Suprapubic skin (tissue), 4 donors: ENCODE data around the gene USP11.

Experiments
- EP300 ChIP-seq: sonication (generic); formaldehyde crosslinking; IDR thresholded peaks from one replicate; pipeline ENCODE4 v1.6.1; 2017; ENCODE audit warnings: antibody characterized with exemption
- POLR2AphosphoS5 ChIP-seq, 3 donors: sonication (generic); formaldehyde crosslinking; IDR thresholded peaks; one replicate each; pipeline ENCODE4 v1.6.1; 2017; ENCODE audit warnings: antibody characterized with exemption in 3 of 3
- TF ChIP-seq, protein P1 (sequence below), 2 donors: fragments of 200-600 bp in 1 of 2; fragments of 450-650 bp in 1 of 2; sonication (generic) in 1 of 2; IDR thresholded peaks; one replicate each; pipeline ENCODE4 v1.5.1; 2016 to 2019; ENCODE audit warnings: antibody characterized with exemption in 2 of 2, mild to moderate bottlenecking in 1 of 2, moderate library complexity in 1 of 2

GRCh38 chrX:47217852-47218279, 14.9 kb upstream of the USP11 start:
- no peak for TF ChIP-seq POLR2AphosphoS5 (IDR thresholded peaks at IDR 0.05)
- TF ChIP-seq, protein P1, sequence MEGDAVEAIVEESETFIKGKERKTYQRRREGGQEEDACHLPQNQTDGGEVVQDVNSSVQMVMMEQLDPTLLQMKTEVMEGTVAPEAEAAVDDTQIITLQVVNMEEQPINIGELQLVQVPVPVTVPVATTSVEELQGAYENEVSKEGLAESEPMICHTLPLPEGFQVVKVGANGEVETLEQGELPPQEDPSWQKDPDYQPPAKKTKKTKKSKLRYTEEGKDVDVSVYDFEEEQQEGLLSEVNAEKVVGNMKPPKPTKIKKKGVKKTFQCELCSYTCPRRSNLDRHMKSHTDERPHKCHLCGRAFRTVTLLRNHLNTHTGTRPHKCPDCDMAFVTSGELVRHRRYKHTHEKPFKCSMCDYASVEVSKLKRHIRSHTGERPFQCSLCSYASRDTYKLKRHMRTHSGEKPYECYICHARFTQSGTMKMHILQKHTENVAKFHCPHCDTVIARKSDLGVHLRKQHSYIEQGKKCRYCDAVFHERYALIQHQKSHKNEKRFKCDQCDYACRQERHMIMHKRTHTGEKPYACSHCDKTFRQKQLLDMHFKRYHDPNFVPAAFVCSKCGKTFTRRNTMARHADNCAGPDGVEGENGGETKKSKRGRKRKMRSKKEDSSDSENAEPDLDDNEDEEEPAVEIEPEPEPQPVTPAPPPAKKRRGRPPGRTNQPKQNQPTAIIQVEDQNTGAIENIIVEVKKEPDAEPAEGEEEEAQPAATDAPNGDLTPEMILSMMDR (IDR thresholded peaks at IDR 0.05), result no peak
- TF ChIP-seq EP300, result no peak
